A204.1 (cell line): ENCODE results near the gene MIB1.

Experiments
- FAIRE-seq: peaks from 2 replicates; lab custom pipeline; 2012; peaks lifted over from hg19 to GRCh38; lab: Jason Lieb, UNC

MIB1 gene

GRCh38 chr18:21820033-21820810 lies 79.6 kb downstream of the MIB1 start:
- FAIRE-seq: peak; percentile 96

GRCh38 chr18:21820811-21821143 lies 80.2 kb downstream of the MIB1 start:
- FAIRE-seq: no peak

GRCh38 chr18:21823848-21824247 lies 83.3 kb downstream of the MIB1 start:
- FAIRE-seq: peak; percentile 3

- no peak for FAIRE-seq
Measured at GRCh38 chr18:21826196-21826595, 85.6 kb downstream of the MIB1 start.

GRCh38 chr18:21826641-21827302 lies 86.2 kb downstream of the MIB1 start:
- no peak for FAIRE-seq

- FAIRE-seq: no peak
Measured at GRCh38 chr18:21830532-21830931, 89.9 kb downstream of the MIB1 start.

- FAIRE-seq: no peak
Measured at GRCh38 chr18:21831413-21831831, 90.8 kb downstream of the MIB1 start.

GRCh38 chr18:21833604-21834298 lies 93.2 kb downstream of the MIB1 start:
- no peak for FAIRE-seq

GRCh38 chr18:21834299-21834660 lies 93.7 kb downstream of the MIB1 start:
- FAIRE-seq: no peak

- no peak for FAIRE-seq
Measured at GRCh38 chr18:21841570-21841969, 101.0 kb downstream of the MIB1 start.

GRCh38 chr18:21843341-21843740 lies 102.7 kb downstream of the MIB1 start:
- FAIRE-seq: no peak

- FAIRE-seq: peak; percentile 88
Measured at GRCh38 chr18:21851327-21851961, 110.9 kb downstream of the MIB1 start.

GRCh38 chr18:21853016-21853415 lies 112.4 kb downstream of the MIB1 start:
- FAIRE-seq: no peak

GRCh38 chr18:21853775-21854552 lies 113.4 kb downstream of the MIB1 start:
- FAIRE-seq: no peak

- FAIRE-seq: no peak
Measured at GRCh38 chr18:21855432-21855831, 114.8 kb downstream of the MIB1 start.

GRCh38 chr18:21857871-21858270 lies 117.3 kb downstream of the MIB1 start:
- FAIRE-seq: no peak

- no peak for FAIRE-seq
Measured at GRCh38 chr18:21858544-21858943, 118.0 kb downstream of the MIB1 start.

GRCh38 chr18:21864386-21864785 lies 123.8 kb downstream of the MIB1 start:
- peak; percentile 78 for FAIRE-seq

GRCh38 chr18:21865043-21865442 lies 124.5 kb downstream of the MIB1 start:
- FAIRE-seq: no peak

- FAIRE-seq: no peak
Measured at GRCh38 chr18:21868770-21869169, 128.2 kb downstream of the MIB1 start.

GRCh38 chr18:21889570-21889969 lies 149.0 kb downstream of the MIB1 start:
- no peak for FAIRE-seq
